Tibial nerve (tissue), 4 donors: ENCODE results near the gene NOS3. TPM values are rescaled to one million over a fixed set of nuclear protein-coding genes. Genes with fewer than 3 reads are reported as not detected.

Experiments
- DNase-seq, 2 donors: peaks; one replicate each; pipeline ENCODE4 v3.0.0-alpha.2; 2019; ENCODE audit warnings: low spot score in 2 of 2
- H3K27ac ChIP-seq, 4 donors: fragments of 200-600 bp; sonication (generic) in 3 of 4; one replicate each; pipeline ENCODE4 v1.5.1; 2017 to 2019; ENCODE audit warnings: mild to moderate bottlenecking in 1 of 4
- H3K27me3 ChIP-seq, 2 donors: fragments of 200-600 bp; sonication (generic) in 1 of 2; one replicate each; pipeline versions ENCODE4 v1.5.1 to v1.6.0; 2017 to 2019
- H3K36me3 ChIP-seq, 3 donors: fragments of 200-600 bp; sonication (generic); one replicate each; pipeline ENCODE4 v1.5.1; 2018 to 2019
- H3K4me1 ChIP-seq, 4 donors: fragments of 200-600 bp; sonication (generic) in 3 of 4; one replicate each; pipeline ENCODE4 v1.5.1; 2017 to 2019
- H3K4me3 ChIP-seq, 4 donors: fragments of 200-600 bp; sonication (generic) in 3 of 4; one replicate each; pipeline ENCODE4 v1.5.1; 2017 to 2019; ENCODE audit warnings: mild to moderate bottlenecking in 1 of 4, moderate library complexity in 1 of 4
- H3K9me3 ChIP-seq, 4 donors: fragments of 200-600 bp; sonication (generic) in 3 of 4; one replicate each; pipeline ENCODE4 v1.5.1; 2017 to 2019
- EP300 ChIP-seq, 2 donors: sonication (generic); formaldehyde crosslinking; IDR thresholded peaks; one replicate each; pipeline ENCODE4 v1.6.1; 2017; ENCODE audit warnings: antibody characterized with exemption in 2 of 2, mild to moderate bottlenecking in 1 of 2
- POLR2A ChIP-seq, 2 donors: fragments of 450-650 bp; IDR thresholded peaks; one replicate each; pipeline ENCODE4 v1.6.1; 2017; ENCODE audit warnings: antibody characterized with exemption in 2 of 2, mild to moderate bottlenecking in 2 of 2, moderate library complexity in 2 of 2
- WGBS, 2 donors: methylation state at CpG; one replicate each; pipeline ENCODE4 v1.1.5; 2018; 5-methylcytosine and 5-hydroxymethylcytosine counted together
- total RNA-seq, 4 donors: library from RNA; depleted of rRNA; stranded (reverse); fragments of >200 nt; gene quantifications; one replicate each; pipeline ENCODE4 v1.1.0, GENCODE V29; 2016
- TF ChIP-seq, protein P1 (sequence below), 5 experiments: fragments of 200-600 bp in 3 of 5; fragments of 450-650 bp in 2 of 5; sonication (generic) in 3 of 5; IDR thresholded peaks; one replicate each; pipeline ENCODE4 v1.5.1; 2016 to 2019; ENCODE audit warnings: antibody characterized with exemption in 5 of 5, mild to moderate bottlenecking in 3 of 5, moderate library complexity in 2 of 5

NOS3 gene
- total RNA-seq, 4 donors from 2014 or later = 20.3 to 38.1 (median 23.8) TPM

DNA sequence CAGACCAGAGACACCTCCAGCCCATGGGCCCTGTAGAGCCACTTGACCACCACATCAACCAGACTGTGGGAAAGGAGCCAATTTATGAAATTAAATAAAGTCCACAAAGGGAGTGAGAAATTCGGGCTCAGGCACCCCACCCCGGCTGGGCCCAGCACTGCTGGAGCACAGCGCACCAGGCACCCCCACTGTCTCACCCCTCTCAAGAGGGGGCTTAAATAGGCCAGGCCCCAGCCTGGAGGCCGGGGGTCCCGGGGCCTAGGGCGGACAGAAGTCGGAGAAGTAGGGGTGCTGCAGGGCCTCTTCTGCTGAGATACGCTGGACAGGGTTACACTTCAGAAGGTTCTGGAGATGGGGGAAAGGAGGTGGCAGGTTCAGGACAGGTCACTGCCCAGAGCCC lies 62.9 kb downstream of the NOS3 start:
- Histone ChIP-seq H3K9me3 (no peaks in the 10 kb centered on the region), H3K27ac (no peak overlapping the region), H3K27me3 (peaks cover 0 to 6% of the 10 kb centered on the region in 2 donors), H3K4me1 (peaks cover 0 to 29% (median 16%) of the 10 kb centered on the region in 4 donors), H3K36me3 (peaks cover 0 to 36% (median 0%) of the 10 kb centered on the region in 3 donors), H3K4me3 (no peak overlapping the region)
- TF ChIP-seq EP300 (IDR thresholded peaks at IDR 0.05) (no peak), POLR2A (IDR thresholded peaks at IDR 0.05) (no peak)
- TF ChIP-seq, protein P1, sequence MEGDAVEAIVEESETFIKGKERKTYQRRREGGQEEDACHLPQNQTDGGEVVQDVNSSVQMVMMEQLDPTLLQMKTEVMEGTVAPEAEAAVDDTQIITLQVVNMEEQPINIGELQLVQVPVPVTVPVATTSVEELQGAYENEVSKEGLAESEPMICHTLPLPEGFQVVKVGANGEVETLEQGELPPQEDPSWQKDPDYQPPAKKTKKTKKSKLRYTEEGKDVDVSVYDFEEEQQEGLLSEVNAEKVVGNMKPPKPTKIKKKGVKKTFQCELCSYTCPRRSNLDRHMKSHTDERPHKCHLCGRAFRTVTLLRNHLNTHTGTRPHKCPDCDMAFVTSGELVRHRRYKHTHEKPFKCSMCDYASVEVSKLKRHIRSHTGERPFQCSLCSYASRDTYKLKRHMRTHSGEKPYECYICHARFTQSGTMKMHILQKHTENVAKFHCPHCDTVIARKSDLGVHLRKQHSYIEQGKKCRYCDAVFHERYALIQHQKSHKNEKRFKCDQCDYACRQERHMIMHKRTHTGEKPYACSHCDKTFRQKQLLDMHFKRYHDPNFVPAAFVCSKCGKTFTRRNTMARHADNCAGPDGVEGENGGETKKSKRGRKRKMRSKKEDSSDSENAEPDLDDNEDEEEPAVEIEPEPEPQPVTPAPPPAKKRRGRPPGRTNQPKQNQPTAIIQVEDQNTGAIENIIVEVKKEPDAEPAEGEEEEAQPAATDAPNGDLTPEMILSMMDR (IDR thresholded peaks at IDR 0.05) = no peak
- no peak for DNase-seq
- 93% methylated on average over 8 of the region's 8 CpGs for WGBS, 2 donors

DNA sequence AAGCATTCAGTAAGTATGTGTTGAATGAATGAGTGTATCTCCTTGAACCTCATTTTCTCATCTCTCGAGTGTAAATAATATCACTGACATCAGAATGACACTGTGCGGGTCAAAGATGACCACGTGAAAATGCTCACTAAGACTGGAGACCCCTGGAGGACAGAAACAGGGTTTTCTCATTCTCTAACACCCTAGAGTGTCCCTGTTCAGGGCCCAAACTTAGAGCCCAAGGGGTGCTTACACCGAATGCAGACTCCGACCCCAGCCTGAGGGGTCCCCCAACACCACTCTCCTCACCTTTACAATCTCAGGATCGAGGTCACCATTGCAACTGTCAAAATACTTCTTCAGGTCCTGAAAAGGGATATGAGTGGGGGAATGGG lies 65.5 kb downstream of the NOS3 start:
- WGBS, 2 donors = 81 to 86% methylated on average over 6 of the region's 6 CpGs
- no peak for DNase-seq
- Histone ChIP-seq H3K27me3 (peaks cover 0 to 6% of the 10 kb centered on the region in 2 donors), H3K36me3 (peaks cover 0 to 36% (median 0%) of the 10 kb centered on the region in 3 donors), H3K9me3 (no peaks in the 10 kb centered on the region), H3K27ac (no peak overlapping the region), H3K4me3 (no peak overlapping the region), H3K4me1 (peaks cover 0 to 38% (median 27%) of the 10 kb centered on the region in 4 donors)
- TF ChIP-seq POLR2A (IDR thresholded peaks at IDR 0.05) (no peak), EP300 (IDR thresholded peaks at IDR 0.05) (no peak)
- TF ChIP-seq, protein P1 (IDR thresholded peaks at IDR 0.05) = no peak

DNA sequence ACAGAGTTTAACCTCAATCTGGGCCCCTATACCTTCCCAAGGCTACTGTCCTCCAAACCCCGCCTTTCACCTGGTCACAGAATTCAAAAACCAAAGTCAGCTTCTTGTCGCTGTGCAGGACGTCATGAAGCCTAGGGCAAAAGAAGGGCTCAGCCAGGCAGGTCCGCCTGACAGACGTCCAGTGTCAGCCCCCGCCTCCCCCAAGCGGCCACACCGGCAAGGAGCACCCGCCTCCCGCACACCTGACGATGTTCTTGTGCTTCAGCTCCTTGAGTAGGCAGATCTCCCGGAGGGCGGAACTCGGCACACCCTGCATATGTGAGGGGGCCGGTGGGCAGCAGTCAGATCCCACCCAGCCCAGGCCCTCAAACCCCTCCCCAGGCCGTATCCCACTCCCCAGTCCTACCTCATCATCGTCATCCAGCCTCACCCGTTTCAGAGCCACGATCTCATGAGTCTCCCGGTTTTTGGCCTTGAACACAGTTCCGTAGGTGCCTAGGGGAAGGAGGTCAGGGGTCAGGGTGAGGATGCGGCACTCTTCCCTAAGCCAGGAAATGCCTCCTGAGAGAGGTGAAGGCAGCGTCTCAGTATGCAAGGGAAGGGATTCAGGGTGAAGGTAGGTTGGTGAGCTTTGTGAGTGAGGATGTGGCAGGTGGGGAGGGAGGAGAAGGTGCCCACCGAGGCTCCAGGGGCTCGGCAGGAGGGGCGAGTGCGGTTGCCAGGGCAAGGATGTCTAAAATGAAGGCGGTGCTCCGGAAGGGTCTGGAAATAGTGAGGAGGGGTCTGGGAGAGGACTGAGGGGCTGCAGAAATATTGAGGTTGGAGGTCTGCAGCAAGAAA lies 66.1 kb downstream of the NOS3 start:
- 21 to 38% methylated on average over 17 to 29 of the region's 29 CpGs for WGBS, 2 donors

DNA sequence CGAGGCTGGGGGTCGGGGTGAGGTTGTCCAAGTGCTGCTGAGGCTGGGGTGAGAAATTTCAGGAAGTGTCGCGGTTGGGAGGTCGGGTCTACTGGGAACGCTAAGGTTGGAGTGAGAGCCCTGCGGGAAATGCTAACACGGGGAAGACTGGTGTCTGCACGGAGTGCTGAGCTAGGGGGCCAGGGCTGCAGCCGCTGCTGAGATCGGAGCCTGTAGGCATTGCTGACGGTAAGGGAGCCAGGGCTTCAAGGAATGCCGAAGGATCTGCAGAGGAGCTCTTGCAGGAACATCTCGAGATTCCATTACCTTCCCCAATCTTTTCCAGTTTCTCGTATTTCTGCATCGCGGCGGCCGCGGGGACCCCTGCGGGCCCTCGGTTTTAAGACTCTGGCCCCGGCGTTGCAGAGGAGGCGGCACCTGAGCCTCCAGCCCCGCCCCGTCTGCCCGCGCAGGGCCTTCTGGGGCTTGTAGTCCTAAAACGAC lies 66.7 kb downstream of the NOS3 start, which contains the start of gene CDK5:
Gene CDK5, minus strand, starts transcription at position 392 of the 483 bp plus-strand sequence. Its CDS starts 49 bp downstream, at position 343.
- H3K9me3 ChIP-seq = no peaks in the 10 kb centered on the region
- H3K36me3 ChIP-seq = peaks cover 0 to 28% (median 0%) of the 10 kb centered on the region in 3 donors
- peak within 1 kb of the TSS; percentile 93 to 97 (median 96) for H3K27ac ChIP-seq
- DNase-seq = peak in 1 of 2 donors; percentile 32
- peaks cover 0 to under 1% of the 10 kb centered on the region in 2 donors for H3K27me3 ChIP-seq
- no peak for TF ChIP-seq EP300 (IDR thresholded peaks at IDR 0.05)
- TF ChIP-seq, protein P1 (IDR thresholded peaks at IDR 0.05) = no peak
- TF ChIP-seq POLR2A (IDR thresholded peaks at IDR 0.05) = no peak
- 1% methylated on average over 13 to 30 of the region's 30 CpGs for WGBS, 2 donors
- peaks cover 0 to 47% (median 37%) of the 10 kb centered on the region in 4 donors for H3K4me1 ChIP-seq
- peak within 1 kb of the TSS; percentile 39 to 91 (median 79) for H3K4me3 ChIP-seq

More for the DNA sequence above, 66.1 kb downstream of the NOS3 start:
- H3K4me3 ChIP-seq = peak overlapping the region; percentile 39 to 91 (median 79)
- H3K27me3 ChIP-seq = peaks cover 0 to 6% of the 10 kb centered on the region in 2 donors
- H3K9me3 ChIP-seq = no peaks in the 10 kb centered on the region
- peaks cover 0 to 35% (median 0%) of the 10 kb centered on the region in 3 donors for H3K36me3 ChIP-seq
- no peak for DNase-seq
- H3K27ac ChIP-seq = peak overlapping the region in 2 of 4 donors; percentile 95 to 97
- TF ChIP-seq EP300 (IDR thresholded peaks at IDR 0.05) (no peak), POLR2A (IDR thresholded peaks at IDR 0.05) (no peak)
- TF ChIP-seq, protein P1 (IDR thresholded peaks at IDR 0.05) = no peak
- peaks cover 0 to 40% (median 32%) of the 10 kb centered on the region in 4 donors for H3K4me1 ChIP-seq
